HT-29 (cell line): ENCODE data around the gene ARHGAP21. TPM values are rescaled to one million over a fixed set of nuclear protein-coding genes. Genes with fewer than 3 reads are reported as not detected.
"Not testable (repeated sequence)": the region's sequence is repeated elsewhere in the genome, so short reads cannot be mapped to it uniquely, and the experiment has no call there.

Source experiments
- DNase-seq: peaks from one replicate; pipeline ENCODE4 v3.0.0-alpha.2; 2015; ENCODE audit warnings: low spot score
- total RNA-seq: library from RNA; depleted of rRNA; stranded (reverse); fragments of >200 nt; shearing (Covaris generic); gene quantifications from 2 replicates; pipeline ENCODE4 v1.2.3, GENCODE V29; 2014

Gene ARHGAP21
- total RNA-seq, 1 experiment from 2014 or later = 33.7 TPM

DNA sequence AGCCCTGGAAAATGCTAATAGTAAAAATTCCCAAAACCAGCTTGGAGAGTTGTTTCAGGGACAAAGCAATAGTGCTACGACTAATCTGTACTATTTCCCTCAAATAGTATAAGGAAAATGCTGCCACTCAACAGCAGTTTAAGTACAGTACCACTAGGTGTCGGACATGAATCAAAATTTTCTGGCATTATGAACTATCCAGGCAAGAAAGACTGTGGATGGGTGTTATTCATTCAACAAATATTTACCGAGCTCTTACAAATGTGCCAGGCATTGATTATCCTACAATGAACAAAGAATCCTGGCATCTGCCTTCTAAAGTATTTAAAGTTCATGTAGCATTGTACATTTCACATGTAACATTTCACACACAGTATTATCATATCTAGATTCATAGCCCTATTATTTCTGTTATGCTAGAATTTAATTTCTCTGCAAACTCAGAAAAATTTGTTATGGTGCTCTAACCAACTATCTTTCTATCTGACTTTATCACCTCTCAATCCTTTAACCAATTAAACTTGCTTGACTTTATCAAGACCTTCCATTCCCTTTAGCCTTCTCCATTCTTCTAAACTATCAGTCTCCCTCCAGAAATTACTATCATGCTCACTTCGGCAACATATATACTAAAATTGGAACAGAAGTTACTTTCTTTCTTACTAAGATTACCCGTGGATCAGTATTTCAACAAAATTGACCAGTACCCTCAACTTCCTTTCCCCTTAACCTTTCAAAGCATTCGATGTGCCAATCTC, 80.6 kb downstream of the ARHGAP21 start:
- DNase-seq = peak; percentile 79

DNA sequence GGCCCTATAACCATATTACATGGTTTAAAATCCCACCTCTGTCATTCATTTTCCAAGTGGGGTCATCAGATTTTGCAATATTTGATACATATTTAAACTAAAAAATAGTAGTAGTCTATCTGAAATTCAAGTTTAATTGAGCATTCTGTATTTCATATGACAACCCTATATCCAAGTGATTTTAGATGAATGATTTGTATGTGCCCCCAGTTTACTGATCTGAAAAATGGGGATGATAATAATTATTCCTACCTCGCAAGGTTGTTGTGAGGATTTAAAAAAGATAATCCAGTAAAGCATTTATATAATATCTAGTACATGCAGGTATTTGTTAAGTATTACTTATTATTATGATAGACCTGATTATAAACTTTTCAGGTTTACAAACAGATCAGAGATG, 84.6 kb downstream of the ARHGAP21 start:
- no peak for DNase-seq

DNA sequence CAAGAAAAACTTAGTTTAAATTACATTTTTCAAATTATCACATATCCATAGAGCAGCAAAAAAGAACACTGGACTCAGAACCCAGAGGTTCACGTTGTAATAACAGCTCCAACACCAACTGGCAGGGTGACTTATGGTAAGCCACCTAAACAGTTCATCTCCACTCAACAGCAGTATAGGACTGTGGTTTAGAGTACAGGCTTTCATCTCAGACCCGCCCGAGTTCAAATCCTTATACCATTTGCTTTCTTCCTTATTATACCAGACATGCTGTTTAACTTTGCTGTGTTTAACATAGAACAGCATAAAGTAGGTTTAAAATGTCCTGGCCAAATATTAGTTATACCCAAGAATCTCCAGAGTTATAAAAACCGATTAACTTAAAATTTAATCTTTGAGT, 97.9 kb downstream of the ARHGAP21 start:
- no peak for DNase-seq

DNA sequence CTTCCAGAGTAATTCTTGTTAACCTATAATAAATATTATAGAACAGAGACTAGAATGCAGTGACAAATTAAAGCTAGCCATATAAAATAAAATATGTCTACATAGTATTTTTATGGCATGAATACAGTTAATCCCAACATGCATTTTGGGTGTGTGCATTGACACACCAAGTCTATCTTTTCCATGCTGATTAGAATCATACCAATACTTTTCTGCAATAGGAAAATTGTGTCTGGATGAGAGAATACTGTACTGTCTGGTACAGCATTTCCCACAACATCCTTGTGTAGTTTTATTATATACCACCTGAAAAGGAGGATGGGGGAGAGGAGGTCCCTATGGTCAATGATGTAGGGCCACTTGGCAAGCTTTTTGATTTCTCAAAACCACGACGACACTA, 100.3 kb downstream of the ARHGAP21 start:
- DNase-seq = no peak

DNA sequence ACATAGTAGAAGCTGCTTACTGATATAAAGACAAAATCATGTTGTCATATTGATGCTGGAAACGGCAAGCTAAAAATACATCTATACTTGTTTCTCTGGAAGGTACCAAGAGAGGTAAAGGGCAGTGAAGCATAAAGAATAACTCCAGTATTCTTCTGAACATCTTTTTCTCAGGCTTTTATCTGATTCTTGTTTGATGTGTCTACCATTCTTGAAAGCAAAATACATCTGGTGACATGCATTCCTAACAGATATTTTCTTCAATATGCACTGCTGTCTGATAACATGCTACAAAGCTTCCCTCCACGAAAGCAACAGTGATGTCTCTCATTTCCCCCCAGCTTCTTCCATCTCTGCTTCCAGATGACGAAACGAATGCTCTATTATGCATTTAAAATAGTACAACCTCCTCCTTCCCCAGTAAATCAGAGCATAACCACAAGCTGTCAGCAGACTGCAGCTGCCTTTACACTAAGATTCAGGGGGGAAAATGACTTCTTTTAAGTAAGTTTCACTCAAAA, 100.8 kb downstream of the ARHGAP21 start:
- no peak for DNase-seq

DNA sequence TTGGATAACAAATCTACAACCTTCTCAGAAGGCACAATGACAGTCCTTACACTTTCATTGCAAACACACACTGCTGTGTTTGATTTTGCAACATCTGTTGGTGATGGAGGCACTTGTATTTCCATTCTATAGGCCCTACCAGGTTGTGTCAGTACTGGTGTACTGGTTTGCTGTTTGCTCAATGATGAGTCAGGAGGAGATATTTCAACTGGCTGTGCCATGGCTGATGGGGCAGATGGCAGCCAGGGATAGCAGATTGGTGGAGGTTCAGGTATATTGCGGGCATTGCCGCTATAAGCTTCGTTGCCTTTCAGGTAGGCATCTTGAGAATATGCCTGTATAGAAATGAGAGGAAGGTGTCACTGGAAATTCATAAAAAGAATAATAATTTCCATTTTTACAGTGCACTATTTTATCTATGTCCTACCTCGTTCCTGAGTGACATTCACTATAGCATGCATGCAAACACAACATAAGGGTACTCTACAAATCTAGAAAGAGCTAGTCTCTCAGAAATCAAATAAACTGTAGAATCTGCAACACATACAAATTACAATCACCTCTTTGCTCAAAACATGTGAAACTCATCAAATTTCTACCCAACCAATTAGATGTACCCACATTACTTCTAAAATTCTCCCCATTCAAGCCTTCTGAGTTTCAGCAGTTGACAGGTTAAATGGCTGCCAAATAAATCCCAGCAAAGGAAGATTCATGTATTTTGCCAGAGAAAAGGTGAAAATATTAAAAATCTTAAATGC, 102.5 kb downstream of the ARHGAP21 start:
- DNase-seq = not testable (repeated sequence)

DNA sequence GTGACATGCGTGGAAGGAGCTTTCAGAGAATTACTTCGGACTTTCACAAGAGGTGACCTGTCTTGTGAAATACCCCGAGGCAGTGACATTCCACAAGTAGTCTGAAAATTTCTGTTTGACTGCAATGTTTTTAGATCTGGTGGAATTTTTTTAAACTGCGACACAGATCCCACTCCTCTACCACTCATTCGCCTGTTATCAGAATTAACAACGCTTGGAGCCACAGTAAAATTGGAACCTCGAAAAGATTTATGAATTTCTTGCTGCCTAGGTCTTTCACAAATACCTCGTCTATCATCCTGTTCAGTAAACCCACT, 103.7 kb downstream of the ARHGAP21 start:
- DNase-seq = not testable (repeated sequence)

DNA sequence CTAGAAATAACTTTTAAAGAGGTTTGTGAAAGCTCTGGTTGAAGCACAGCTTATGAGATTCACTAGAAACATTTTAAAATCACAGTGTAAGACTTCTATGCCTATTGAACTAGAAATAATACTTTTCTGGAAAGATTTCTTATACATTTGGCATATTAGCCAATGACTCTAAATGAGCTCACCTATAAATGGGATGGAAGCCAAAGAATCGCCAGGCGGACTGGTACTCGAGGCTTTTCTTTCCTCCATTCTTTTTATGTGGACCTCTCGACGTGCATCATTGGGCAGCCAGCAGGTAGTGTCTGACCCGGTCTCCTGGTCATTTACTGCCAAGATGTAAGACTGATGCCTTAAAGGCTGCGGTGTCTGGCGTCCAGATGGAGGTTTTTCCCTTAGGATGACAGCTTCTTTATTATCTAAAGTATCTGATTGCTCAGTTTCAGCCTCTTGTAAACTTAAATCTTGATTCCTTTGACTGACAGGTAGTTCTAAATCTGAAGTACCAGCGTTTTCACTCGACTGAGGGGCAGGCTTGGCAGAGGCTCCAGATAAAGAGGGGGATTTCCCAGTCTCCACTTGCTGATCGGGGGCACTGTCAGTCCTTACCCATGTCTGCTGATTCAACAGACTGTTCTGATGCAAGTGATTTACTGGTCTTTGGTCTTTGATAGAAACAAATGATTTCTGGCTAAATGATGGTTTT, 104.2 kb downstream of the ARHGAP21 start:
- not testable (repeated sequence) for DNase-seq

DNA sequence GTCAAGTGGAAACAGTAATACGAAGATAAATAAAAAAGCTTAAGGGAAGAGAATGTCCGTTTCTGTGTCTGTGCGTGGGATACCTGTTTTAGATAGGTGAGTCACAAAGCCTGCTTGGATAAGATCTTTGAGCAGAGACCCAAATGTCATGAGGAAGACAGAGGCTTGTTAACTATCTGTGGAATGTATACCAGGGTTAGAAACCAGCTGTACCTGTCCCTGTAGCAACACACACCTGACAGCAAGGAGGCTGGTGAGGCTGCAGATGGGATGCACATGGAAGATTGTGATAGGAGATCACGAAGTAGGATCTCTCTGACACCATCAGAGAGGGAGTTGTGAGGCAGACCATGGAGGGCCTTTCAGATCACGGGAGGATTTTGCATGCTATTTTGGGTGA, 105.3 kb downstream of the ARHGAP21 start:
- peak; percentile 25 for DNase-seq

DNA sequence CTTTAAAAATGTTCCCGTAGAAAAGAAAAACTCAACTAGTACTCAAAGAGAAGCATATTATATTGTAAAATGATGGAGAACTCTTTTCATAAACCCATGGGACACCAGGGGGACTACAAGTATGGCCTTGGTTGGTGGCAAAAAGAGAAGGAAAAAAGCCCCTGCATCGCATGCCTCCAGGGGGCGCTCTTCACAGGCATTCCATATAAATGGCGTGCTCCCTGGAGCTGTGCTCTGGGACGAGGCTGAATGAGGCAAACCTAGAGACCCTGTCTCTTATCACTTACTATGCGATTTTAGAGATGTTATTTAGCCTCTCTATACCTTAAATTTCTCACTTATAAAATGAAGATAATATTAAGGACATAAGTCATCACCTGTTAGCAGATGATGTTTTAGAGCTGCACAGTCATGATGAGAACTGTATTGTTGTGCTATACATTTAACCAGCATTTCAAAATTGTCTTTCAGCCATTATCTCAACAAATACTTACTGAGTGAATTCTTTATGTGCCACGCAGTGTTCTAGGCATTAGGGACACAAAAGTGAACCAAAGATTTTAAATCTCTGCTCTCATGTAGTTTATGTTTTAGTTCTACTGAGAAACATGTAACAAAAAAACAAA, 105.8 kb downstream of the ARHGAP21 start:
- peak; percentile 82 for DNase-seq

DNA sequence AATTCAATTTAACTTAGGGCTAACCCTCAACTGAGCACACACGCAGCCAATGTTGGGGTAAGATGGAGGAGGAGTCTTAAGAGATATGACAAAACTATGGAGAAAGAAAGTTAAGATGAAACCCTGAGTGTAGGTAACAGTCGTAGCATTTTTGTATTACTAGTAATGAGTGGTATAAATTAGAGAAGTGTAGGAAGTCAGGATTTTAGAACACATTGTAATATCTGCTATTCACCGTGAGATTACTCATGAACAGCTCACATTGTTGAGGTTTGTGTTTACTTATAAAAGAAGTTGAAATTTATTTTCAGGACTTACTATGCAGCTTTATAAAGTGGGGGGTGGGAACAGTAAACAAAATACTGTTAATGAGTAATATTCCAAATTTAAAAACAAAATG, 107.2 kb downstream of the ARHGAP21 start:
- no peak for DNase-seq

DNA sequence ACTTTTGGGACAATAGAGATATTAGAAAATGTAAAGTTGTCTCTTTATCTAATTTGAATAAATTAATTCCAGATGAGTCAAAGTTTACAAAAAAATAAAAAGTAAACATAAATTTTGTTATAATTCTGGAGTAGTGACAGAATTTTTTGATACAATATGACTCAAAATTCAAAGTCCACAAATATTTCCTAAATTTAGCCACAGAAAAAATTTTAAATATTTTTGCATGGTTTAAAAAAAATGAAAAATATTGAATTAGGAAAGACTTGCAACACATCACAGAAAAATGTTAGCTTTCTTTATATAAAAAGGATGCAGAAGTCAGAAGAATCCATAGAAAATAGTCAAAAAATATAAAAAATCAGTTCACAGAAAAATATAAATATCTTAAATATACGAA, 117.7 kb downstream of the ARHGAP21 start:
- DNase-seq = no peak

DNA sequence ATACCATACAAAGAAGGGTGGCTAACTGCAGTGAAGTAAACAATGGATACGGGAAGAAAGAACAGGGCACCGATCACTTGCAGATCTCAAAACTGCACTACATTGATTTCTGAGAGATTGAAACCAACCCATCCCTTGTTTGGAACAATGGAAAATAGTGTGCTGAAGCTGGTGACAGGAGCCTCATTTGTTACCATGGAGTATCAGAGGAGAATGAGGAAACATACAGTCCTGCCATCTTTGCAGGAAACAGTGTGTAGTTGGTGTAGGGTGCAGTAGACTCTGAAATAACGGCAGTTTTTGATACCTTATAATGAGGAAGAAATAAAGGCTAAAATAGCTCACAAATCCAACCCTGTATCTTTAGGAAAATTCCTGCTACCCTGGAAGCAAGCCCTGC, 118.5 kb downstream of the ARHGAP21 start:
- no peak for DNase-seq

DNA sequence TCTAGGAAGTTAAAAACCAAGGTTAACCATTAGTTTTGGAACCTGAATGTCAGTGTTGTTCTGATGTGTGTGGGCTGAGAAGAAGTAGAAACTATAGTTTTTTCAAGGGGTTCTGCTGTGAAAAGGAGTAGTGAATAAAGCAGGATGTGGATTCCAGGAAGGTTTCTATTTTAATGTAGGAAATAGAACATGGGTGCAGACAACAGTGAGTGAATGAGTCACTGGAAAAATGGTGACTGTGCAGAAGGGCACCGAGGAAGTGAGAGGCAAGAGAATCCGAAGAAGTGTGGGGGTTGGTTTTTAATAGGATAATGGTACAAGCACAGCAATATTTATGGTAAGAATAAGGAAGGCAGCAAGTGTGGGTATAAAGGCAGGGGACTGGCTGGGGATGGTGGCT, 120.4 kb downstream of the ARHGAP21 start:
- no peak for DNase-seq

DNA sequence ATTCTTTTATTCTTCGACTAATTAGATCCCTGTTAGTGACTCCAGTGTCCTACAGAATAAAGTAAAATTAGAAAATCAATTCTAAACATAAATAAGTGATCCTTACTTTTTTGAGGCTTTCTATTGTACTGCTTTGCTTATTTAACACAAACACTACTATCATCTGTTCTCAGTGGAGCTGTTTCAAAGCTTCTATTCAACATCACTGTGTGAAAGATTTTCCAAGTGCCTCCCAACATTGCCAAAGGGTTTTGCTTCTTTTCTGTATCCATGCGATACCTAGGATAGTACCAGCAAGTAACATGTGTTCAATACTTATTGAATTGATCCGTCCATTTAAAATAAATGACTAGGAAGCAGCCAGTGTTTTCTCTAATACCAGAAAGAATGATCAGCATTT, 125.7 kb downstream of the ARHGAP21 start:
- DNase-seq = no peak

DNA sequence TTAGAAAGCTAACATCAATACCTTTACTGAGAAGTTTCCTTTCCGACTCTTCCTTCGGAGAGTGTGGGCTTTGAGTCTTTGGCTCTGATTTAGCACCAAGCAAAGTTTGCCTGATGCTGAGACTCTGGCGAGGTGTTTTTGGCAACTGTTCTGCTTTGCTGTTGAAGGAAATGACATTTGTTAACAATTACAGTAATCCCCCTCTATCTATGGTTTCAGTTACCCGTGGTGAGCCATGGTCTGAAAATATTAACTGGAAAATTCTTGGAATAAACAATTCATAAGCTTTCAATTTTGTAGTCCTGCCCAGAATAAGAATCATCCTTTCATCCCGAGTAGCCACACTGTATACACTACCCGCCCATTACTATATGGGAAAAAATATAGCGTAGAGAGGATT, 126.3 kb downstream of the ARHGAP21 start:
- DNase-seq = no peak

DNA sequence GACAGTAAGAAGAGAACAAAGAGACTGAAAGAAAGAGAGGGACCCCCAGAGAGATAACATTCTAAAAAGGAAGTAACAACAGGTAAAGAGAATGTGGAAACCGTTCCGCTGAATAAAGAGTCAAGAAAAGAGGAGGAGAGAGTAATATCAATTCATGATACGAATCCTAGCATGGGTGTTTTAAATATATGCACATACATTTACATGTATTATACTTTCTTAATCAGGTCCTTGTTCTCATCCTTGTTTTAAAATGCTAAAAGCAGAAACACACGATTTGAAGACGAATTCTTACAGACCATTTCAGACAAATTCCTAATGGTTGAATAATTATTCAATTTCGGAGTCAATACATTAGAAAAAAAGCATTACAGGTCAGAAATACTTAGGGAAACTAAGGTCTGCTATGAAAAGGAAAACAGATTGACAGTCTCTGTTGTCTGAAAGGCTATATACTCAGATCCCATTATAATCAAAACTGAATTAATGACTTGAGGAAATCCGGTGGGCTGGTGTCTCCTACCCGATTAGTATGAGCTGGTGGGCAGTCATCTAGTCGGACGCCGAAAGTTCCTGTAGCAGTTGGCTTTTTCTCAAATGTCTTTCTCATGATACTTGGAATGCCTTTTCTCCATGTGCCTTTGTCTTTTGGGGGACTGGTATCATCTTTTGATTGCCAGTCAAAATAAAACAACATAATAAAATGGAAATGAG, 127.3 kb downstream of the ARHGAP21 start:
- no peak for DNase-seq

DNA sequence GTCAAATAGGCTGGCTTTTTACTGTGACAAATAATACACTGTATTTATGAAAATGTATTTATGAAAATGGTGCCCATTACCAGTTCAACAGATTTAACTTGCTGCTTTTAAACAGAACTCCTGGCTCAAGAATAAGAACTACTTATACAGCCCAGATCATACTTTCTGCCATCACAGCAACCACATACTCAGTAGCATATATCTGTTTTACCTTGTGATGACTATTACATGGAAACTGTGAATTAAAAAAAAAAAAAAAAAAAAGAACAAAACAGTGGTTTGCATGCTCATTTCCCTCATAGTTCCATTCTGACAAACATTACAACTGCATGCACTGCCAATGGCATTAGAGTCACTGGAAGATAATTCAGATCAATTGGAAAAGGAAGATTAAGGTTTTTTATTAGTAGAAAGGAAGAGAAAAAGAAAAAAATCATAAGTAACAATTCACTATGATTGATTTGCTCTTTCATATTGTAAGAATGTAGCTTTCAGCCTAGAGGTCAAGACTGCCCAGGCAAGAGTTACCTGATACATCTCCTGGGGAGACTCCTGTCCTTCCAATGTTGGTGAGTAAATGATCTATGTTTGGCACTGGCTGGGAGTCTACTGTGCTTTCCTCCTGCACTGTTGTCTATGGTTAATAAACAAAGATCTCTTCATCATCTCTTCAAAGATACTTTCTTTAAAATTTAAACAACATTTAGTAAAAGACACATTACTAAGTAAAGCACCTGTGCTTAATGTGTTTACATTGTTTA, 132.8 kb downstream of the ARHGAP21 start:
- no peak for DNase-seq

DNA sequence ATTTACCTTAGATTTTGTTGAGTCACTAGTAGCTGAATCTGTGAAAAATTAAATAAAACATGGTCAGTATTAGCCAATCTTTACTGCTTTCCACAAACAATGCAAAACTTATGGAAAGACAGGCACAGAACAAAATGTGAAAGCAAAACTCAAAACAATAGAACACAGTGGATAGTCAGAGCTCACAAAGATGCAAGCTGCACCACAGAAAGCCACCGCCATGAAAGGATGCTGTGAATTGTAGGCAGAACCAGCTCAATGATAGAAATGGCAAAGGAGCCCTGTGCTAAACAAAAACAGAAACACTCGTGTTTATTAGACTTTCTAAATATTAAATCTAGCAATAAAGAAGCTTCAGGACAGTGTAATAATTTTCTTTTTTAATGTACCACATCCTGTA, 134.4 kb downstream of the ARHGAP21 start:
- DNase-seq = no peak

DNA sequence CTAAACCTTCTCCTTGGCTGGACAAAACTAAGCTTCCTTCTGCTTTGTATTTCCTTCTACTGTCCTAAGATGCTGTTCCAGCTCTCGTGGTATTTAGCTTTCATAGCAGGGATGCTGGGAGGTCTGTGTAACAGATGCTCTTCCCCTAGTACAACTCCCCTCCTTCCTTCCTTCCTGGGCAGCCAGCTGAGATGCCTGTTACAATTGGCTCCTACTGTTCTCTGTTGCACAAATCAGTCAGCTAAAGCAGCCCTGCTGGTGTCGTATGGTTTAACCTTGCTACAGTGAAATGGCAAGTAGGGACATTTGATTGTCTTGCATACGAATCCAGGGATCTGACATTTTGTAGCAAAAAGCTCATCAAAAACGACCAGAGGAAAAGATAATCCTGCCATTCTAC, 143.8 kb downstream of the ARHGAP21 start:
- no peak for DNase-seq

DNA sequence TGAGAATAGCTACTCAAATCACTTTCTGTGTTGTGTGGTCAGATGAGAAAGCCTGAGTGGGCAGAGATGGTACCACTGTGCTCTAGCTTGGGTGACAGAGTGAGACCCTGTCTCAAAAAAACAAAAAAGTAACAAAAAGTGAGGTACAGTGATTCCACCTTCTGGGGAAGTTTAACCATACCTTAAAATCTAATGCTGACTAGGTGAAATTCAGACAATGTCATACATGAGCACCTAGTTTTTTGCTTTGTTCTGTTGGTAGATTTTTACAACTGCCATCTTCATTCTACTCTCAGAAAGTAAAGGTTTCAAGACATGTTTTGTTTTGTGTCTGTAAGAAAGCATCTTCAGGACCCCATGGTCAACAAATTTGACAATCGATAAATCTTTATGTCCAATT, 144.2 kb downstream of the ARHGAP21 start:
- no peak for DNase-seq
